Kasumi-1 (cell line): Measurements from ENCODE around the gene PHF13.

ENCODE experiments used
- DNase-seq, 2 experiments: peaks; one replicate each; lab custom pipeline; 2025; lab: John Stamatoyannopoulos, UW

Gene PHF13

DNA sequence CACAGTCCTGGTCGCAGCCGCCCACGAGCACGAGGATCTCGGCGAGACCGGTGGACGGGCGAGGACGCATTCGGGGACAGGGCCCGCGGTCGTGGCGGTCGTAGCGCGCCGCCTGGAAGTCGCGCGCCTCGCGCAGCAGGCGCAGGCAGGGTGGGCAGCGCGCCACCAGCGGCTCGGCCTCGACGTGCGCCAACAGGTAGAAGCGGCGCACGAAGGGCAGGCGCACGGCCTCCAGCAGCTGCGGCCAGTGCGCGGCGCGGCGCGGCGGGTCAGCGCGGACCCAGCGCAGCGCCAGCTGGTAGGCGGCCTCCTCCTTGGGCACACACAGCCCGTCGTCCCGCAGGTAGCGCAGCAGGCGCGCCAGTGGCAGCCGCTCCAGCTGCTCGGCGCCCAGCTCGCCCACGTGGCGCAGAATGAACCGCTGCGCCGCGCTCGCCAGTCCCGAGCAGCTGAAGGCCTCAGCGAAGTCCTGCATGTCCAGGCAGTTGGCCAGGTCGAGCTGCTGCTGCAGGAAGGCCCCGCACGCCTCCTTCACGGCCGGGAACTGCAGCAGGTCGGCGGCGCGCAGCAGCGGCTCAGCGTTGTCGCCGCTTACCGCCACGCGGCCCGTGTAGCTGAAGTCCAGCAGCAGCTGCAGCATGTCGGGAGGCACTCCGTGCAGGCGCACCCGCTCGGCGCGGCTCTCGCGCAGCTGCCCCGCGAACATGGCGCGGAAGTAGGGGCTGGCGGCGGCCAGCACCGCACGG, 11.4 kb upstream of the PHF13 start:
- no peak for DNase-seq

DNA sequence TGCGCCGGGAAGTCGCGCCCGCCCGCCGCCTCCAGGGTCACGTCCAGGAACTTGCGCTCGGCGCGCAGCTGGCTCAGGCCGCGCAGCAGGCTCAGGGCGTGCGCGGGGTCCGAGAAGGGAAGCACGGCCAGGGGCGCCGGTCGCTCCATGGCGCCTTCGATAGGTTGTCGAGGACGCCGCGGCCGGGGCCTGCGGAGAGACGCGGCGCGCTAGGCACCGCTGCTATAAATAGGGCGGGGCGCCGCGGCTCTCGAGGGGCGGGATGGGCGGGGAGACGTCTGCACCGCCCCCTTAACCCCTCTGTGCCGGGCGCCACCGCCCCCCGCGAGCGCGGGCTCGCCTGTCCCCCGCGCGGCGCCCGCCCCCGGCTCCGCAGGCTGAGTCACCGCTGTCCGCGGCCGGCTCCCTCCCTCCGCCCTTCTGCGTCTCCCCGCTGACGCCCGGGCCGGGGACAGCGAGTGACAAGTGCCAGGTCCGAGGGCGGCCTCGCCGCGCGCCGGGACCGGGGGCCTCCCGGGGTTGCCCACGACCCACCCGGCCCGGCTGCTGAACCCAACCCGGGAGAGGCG, 10.8 kb upstream of the PHF13 start, which contains the start of gene KLHL21:
KLHL21 (minus strand) TSS at position 201 of the 569 bp plus-strand sequence; CDS start at position 149, 52 bp downstream.
- DNase-seq: peak; percentile 77 to 81

DNA sequence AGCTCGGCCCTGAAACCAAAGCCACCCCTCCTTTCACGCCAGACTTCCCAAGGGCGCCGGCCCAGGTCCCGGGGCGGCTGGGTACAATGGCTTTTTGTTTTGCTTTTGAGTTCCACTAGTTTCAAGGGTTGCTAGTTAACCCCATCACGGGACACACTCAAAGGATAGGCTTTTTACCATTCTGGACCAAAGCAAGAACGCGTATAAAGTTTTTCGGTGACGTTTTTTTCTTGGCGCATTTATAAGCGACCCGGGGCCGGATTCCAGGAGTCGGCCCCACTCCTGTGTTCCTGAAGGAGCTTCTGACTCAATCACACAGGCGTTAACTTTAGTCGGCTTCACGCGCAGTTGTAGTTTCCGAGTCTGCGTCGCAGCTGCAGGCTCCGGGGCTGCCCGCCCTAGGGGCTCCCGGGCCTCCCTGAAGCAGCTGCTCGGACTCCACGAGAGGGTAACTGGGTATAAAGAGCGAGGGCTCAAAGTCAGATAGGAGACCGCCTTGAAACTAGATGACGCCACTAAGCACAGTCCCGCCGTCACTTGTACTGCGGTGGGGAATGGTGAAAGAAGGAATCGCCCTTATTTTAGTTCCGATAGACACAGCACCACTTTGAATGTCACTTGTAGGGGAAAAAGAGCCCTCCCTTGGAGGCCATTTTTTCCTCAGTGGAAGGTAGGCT, 10.2 kb upstream of the PHF13 start:
- DNase-seq: peak; percentile 76 to 81

DNA sequence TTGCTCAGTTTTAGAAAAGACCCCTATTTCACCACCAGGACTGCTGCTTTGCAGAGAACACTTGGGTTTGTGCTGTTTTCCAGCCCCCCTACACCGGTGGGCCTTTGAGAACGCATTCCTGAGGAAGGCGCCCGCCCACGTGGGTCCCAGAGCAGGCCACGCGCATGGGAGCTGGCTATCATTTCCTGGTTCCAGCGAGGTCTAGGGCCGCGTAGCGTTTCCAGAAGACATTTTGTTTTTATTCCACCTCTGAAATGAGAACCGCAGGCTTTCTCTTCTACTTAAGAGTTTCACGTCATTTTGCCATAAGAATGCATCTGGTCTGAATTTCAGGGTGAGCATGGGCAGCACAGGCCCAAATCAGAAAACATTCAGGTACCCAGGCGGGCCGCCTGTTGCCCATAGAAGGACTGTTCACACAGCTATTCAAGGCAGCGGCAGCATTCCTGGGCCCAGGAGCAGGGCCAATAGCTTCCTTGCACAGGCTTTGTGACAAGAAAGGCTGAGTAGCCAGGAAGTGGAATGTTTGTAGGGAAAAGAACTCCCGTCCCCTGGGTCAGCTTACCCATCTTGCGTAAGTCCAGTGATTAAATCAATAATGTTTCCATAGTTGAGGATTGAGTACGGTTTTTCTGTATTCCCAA, 9.5 kb upstream of the PHF13 start:
- DNase-seq: peak; percentile 62 to 67

DNA sequence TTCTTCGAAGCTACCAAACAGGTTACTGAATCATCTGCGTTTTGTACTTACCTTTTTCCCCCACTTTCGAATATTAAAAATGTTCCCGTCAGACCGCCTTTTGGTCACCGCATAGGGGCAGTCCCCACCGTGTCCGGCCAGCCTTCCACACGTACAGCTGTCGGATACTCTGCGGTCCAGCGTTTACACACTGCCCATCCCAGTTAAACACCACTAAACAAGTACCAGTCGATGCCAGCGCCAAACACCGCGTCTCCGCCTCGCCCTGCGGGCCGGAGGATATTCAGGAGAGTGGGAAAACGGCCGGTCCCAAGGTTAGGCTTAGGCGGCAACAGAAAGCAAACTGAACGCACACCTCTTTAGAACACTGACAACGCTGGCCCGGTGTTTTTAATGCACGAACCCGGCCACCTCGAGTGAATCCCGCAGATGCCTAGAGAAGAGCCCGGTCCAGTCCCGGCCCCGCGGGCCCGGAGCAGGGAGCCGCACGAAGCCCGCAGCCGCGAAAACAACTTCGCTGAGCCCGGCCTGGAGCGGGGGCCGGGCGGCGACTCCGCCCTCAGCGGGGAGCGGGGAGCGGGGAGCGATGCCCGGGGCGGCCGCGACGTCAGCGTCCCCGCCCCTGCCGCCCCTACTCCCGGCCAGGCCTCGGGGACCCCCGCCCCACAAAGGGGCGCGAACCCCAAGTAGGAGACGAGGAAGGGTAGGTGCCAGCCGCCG, 730 bp upstream of the PHF13 start:
- DNase-seq: no peak

DNA sequence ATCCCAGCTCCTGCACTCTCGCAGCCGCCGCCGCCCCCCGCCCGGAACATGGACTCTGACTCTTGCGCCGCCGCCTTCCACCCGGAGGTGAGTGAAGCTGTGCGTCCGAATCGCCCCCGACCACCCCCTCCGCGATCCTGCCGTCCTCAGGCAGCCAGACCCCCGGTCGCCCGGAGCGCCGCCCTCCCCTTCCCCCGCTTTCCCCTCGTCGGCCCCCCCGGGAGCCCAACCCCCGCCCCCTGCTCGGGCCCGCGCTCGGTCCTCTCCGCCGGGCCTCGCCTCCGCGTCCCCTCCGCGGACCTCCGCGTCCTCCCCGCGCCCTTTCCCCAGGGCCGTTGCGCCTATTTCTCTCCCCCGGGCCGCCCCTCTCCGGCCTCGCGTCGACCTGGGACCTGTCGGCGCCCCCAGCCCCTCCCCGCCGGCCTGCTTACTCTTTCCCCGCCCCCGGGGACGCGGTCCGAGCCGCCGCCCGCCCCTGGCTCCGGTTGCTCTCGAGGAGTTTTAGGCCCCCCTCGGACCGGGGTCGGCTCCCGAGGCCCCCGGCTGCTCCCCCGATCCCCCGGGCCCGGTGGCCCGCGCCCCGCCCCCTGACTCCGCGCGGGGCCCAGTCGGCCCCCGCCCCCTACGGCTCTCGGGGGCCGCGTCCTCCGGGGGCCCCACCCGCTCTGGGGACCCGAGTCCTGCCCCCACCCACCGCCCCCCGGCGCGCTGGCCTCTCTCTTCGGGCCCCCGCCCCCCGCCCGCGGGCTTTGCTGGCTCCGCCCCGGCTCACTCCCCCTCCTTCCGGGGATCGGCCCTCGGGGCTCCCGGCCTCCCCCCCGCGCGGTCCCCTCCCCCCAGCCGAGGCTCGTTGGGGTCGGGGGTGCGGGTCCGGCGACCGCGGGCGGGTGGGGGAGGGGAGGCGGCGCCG, 743 bp downstream of the PHF13 start:
- peak; percentile 19 to 23 for DNase-seq

DNA sequence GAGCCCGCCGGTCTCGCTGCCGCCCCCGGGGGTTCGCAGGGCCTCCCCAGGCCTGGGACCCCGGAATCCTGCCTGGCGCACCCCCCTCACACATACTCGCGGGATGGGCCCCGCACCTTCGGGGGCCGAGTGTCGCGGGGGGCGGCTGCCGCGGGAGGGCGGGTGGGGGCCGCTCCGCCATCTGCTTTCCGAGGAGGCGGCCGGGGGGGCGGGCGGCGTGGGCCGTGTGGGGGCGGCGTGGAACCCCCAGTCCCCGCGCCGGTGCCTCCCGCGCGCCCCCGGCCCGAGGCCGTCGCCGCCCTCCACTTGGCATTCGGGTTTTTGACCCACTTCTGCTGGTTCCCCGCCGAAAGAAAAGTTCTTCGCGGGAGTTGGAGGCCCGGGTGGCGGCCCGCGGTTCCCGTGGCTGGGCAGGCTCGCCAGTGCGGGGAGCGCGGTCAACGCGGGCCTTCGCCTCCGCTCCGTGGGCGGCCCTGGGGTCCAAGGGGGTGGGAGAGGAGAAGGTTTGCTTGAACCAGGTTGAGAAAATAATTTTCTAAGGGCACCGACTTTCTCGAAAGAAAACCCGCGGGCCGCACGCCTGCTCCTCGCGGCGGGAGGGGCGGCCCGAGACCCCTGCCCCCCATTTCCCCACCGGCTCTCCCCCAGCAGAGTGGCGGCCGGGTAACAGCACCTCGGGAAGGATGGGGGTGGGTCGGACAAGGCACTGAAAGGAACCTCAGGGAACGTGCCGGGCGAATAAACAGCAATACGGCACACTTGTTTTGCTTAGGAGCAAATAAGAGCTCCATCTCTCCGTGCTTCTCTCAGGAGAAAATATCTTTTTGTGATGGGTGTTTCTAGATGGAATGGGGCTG, 1.6 kb downstream of the PHF13 start:
- DNase-seq: no peak

DNA sequence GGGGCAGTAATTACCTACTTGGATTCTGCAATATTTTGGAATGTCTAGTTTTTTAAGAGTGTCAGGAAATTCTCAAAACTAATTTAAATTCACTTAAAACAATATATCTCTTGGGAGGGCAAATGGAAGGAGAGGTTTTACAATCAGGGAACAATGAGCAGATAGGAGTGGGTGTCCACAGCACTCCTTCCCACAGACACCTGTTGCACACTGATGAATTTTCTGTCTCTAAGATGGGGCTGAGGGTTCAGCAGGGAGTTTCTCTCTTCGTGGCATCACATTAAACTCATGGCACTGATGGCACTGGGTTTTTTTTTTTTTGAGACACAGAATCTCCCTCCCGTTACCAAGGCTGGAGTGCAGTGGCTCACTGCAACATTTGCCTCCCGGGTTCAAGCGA, 5.5 kb downstream of the PHF13 start:
- no peak for DNase-seq

DNA sequence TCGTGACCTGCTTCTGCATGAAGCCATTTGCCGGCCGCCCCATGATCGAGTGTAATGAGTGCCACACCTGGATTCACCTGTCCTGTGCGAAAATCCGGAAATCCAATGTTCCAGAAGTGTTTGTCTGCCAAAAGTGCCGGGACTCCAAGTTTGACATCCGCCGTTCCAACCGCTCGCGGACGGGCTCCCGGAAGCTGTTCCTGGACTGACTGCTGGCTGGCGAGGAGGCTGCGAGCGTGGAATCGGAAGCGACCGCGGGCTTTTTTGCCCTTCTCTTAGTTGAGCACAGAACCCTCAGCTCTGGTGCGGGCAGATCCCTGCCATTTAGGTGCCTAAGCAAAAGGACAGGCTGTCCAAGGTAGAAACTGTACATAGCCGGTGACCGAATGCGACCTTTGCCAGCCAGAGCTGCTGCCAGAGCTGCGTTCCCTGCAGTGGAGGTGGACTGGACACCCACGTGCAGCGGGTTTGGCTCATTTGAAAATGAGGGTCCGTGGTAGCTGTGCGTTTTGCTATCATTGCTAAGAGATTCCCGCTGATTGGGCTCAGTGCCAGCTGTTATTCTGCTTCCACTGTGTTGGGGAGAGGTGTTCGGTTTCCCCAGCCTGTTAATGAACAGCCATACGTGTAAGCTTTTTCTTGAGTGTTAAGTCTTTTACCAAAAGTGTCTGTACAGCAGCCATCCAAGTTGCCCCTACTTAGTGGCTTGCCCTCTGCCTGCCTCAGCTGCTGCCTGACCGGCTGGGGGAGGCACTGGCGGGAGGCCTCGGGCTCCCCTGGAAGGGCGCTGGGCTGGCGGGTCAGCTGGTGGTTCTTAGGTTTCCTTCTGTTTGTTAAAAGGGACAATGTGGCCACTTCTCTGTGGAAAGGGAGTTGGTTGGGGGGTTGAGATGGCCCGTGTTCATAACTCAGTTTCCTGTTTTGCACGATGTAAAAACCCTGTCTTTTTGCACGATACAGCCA, 8.2 kb downstream of the PHF13 start:
- DNase-seq: no peak

DNA sequence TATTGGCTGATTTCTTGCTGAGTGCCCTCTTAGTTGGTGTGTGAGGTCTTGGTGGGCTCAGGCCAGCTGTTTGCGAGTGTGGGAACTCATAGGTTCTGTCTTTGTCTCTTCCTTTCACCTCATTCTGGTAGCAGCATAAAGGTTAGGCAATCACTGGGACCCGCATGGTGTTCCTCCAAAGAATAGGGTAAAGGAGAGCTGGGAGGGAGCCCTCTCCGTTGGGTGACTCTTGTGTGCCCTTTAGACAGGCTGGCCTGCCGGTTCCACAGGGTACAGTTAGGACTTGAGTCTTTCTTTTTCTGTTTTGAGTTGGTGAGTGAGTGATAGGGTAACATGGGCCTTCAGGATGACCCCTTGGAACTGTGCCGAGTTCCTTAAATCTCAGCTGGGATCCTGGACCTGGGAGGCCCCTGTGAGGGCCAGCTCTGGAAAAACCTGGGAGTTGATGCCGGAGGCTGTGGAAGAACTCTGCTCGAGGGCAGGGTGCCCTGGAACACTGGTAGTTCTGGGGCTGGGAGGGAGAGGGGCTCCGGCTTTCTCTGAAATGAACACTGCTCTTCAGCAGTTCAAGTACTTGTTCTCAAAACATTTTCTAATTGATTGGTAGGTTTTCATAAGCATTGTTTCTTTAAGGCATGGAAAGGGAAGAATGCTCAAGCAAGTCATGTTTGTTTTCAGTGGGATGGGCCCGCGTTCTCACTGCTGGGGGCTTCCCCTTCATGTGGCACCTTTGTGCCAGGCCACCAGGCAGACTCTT, 9.0 kb downstream of the PHF13 start:
- no peak for DNase-seq

DNA sequence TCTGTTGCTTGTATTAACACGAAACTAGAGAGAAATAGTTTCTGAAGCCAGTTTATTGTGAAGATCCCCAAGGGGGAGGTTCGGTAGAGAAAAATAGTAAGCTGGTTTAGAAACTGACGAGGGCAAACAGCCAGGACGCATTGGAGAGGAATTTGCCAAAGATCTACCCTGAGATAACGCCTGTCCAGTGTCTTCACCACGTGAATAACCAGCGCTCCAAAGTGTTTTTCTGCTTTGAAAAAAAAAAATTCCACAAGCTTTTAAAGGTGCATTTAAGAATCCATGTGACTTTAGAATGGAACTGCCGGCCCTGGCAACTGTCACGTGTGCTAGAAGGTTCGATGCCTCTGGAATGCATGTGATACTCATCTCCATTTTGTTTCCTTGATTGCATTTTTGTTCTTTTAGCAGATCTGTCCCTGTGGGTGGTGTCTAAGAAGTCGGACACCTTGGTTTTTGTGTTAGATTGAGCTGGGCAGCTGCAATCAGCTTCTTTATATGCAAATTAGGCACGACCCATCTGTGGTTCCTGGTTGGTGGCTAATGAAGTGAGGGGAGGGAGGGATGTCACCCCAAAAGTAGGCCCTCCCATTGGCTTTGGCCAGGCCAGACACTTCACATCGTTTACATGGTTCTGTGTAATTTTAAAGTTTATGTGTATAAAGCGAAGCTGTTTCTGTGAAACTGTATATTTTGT, 9.9 kb downstream of the PHF13 start:
- DNase-seq: no peak

DNA sequence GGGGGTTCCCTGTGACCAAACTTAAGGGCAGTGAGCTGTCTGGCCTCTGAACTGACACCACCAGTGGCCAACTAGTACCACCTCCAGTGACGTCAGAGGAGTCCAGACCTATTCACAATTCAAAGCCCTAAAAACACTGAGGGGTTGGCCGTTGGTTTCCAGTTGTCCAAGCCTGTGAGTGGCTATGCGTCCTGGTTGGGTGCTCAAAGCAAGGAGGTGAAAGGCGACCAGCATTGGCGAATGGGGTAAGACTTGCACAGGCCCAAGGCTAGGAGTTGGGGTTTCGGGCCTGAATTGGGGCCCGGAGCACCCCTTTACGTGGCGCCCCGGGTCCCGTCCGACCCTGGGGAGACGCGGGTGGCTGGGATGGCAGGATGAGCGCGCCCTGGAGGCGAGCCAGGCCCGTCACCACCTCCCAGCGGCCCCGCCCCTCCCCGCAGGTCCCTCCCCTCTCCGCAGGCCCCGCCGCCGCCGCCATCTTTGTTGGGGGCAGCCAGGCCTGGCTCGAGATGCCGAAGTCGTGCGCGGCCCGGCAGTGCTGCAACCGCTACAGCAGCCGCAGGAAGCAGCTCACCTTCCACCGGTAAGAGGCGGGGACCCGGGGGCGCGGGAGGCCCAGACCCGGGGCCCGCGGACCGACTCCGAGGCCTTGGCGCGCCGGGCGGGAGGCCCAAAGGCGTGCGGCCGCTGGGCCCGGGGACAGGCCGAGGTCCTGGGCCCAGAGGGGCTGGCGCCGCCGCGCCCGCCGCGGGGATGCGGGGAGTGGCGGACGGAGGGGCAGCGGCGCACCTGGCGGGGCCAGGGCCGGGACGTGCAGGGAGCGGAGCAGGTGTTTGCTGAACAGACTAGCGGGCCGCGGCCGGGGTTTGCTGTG, 11.4 kb downstream of the PHF13 start, which contains the start of gene THAP3:
THAP3 (plus strand) TSS at position 159 of the 874 bp plus-strand sequence; CDS start at position 510, 351 bp downstream.
- peak; percentile 66 to 71 for DNase-seq

DNA sequence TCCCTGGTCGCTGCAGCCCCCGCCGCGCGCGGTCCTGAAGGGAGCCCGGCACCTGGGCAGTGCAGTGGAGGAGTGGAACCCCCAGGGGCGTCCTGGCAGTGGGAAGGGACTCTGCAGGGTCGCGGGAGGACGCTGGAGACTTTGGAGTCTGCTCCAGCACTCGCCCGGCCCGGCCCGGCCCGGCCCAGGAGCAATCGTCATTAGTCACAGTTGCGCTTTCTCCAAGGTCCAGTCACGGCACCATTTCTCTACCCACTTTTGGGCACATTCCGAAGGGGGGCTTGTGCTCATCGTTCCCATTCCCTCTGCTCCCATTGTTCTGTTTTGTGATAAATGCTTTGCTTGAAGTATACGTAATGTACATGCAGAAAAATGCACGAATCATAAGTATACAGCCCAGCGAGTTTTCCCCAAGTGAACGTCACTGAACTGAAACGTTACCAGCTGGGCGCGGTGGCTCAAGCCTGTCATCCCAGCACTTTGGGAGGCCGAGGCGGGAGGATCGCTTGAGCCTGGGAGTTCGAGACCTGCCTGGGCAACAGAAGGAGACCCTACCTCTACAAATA, 12.1 kb downstream of the PHF13 start:
- no peak for DNase-seq

DNA sequence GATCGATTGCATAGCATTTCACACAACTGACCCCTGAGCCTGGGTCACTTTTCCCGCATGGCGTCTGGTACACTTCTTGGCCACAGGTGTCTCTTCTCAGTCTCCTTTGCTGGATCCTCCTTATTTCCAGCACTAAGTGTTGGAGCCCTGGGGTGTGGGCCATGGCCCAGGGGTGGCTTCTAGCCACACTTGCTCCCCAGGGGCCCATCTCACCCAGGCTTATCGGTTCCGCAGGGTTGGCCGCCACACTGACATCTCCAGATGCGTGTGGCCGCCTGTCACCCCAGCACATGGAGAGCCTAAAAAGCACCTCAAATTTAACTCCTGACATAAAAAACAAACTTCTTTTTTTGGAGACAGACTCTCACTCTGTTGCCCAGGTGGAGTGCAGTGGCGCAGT, 13.5 kb downstream of the PHF13 start:
- DNase-seq: no peak

DNA sequence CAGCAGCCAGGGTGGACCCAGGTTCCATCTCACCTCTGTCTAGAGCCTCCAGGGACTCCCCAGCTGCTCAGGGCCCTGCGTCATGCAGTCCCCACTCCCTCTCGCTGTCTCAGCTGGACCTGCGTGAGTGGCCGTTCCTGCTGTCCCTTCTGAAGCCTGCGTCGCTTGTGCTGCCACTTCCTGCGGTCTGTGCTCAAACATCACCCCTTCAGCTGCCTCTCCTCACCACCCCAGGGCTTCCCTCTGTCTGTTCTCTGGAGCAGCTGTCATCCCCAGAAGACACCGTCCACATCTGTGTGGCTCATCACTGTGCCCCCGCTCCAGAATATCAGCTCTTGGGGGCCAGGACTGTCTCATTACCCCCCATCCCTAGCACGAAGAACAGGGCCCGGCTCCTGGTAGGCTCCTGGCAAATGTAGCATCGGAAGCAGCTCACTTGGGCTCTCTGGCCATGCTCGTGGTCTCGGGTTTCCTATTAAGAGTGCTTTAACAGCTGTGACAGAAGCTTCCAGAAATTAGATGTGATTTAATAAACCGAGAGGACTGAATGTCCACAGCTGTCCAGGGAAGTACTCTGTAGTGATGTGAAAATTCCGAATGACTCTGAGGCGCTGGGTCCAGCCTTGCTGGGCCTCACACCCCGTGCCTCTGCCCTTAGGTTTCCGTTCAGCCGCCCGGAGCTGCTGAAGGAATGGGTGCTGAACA, 14.5 kb downstream of the PHF13 start:
- no peak for DNase-seq
